ENCODE measurements around the gene PAPLN.

PAPLN gene

GRCh38 chr14:73237786-73238423 lies 599 bp downstream of the PAPLN start:
- Mint-ChIP-seq H3K4me3 (no peak overlapping the region), H3K9me3 (no peaks in the 10 kb centered on the region), H3K4me1 (peaks cover 22% of the 10 kb centered on the region), H3K27me3 (peaks cover 76% of the 10 kb centered on the region), H3K36me3 (ENCODE audit: low read depth) (no peaks in the 10 kb centered on the region), H3K27ac (no peak overlapping the region)
- DNase-seq, result no peak
- ATAC-seq, result no peak

GRCh38 chr14:73238424-73238852 lies 1.1 kb downstream of the PAPLN start:
- Mint-ChIP-seq H3K4me3 (no peak overlapping the region), H3K9me3 (no peaks in the 10 kb centered on the region)
- DNase-seq, result no peak

GRCh38 chr14:73238941-73239340 lies 1.6 kb downstream of the PAPLN start:
- no peak overlapping the region for H3K27ac Mint-ChIP-seq
- peaks cover 24% of the 10 kb centered on the region for H3K4me1 Mint-ChIP-seq
- no peaks in the 10 kb centered on the region for H3K9me3 Mint-ChIP-seq
- ATAC-seq (no peak), DNase-seq (no peak)
- peaks cover 78% of the 10 kb centered on the region for H3K27me3 Mint-ChIP-seq
- H3K36me3 Mint-ChIP-seq (ENCODE audit: low read depth), result no peaks in the 10 kb centered on the region
- no peak overlapping the region for H3K4me3 Mint-ChIP-seq

More at GRCh38 chr14:73238424-73238852, 1.1 kb downstream of the PAPLN start:
- ATAC-seq, result no peak
- peaks cover 78% of the 10 kb centered on the region for H3K27me3 Mint-ChIP-seq
- no peaks in the 10 kb centered on the region for H3K36me3 Mint-ChIP-seq (ENCODE audit: low read depth)
- H3K27ac Mint-ChIP-seq, result no peak overlapping the region
- peaks cover 22% of the 10 kb centered on the region for H3K4me1 Mint-ChIP-seq

- DNase-seq (no peak), ATAC-seq (no peak)
- no peaks in the 10 kb centered on the region for H3K9me3 Mint-ChIP-seq
- no peaks in the 10 kb centered on the region for H3K36me3 Mint-ChIP-seq (ENCODE audit: low read depth)
- peaks cover 24% of the 10 kb centered on the region for H3K4me1 Mint-ChIP-seq
- H3K27ac Mint-ChIP-seq, result no peak overlapping the region
- no peak overlapping the region for H3K4me3 Mint-ChIP-seq
- peaks cover 78% of the 10 kb centered on the region for H3K27me3 Mint-ChIP-seq
Measured at GRCh38 chr14:73239393-73240241, 2.3 kb downstream of the PAPLN start.

GRCh38 chr14:73240816-73241480 lies 3.6 kb downstream of the PAPLN start:
- DNase-seq (no peak), ATAC-seq (no peak)
- no peak overlapping the region for H3K4me3 Mint-ChIP-seq
- H3K27me3 Mint-ChIP-seq, result peaks cover 73% of the 10 kb centered on the region
- no peaks in the 10 kb centered on the region for H3K9me3 Mint-ChIP-seq
- H3K36me3 Mint-ChIP-seq (ENCODE audit: low read depth), result no peaks in the 10 kb centered on the region
- H3K4me1 Mint-ChIP-seq, result peaks cover 24% of the 10 kb centered on the region
- no peak overlapping the region for H3K27ac Mint-ChIP-seq

- H3K27ac Mint-ChIP-seq, result no peak overlapping the region
- ATAC-seq (no peak), DNase-seq (no peak)
- peaks cover 24% of the 10 kb centered on the region for H3K4me1 Mint-ChIP-seq
- H3K9me3 Mint-ChIP-seq, result no peaks in the 10 kb centered on the region
- no peak overlapping the region for H3K4me3 Mint-ChIP-seq
- peaks cover 69% of the 10 kb centered on the region for H3K27me3 Mint-ChIP-seq
- H3K36me3 Mint-ChIP-seq (ENCODE audit: low read depth), result no peaks in the 10 kb centered on the region
Measured at GRCh38 chr14:73241481-73242165, 4.3 kb downstream of the PAPLN start.

- ATAC-seq, result no peak
- Mint-ChIP-seq H3K36me3 (ENCODE audit: low read depth) (no peaks in the 10 kb centered on the region), H3K27me3 (peaks cover 69% of the 10 kb centered on the region), H3K4me1 (peaks cover 26% of the 10 kb centered on the region), H3K9me3 (no peaks in the 10 kb centered on the region), H3K27ac (no peak overlapping the region), H3K4me3 (no peak overlapping the region)
- no peak for DNase-seq
Measured at GRCh38 chr14:73242357-73242901, 5.1 kb downstream of the PAPLN start.

- Mint-ChIP-seq H3K27ac (no peak overlapping the region), H3K4me3 (no peak overlapping the region), H3K27me3 (peaks cover 72% of the 10 kb centered on the region), H3K9me3 (no peaks in the 10 kb centered on the region), H3K4me1 (peaks cover 28% of the 10 kb centered on the region), H3K36me3 (ENCODE audit: low read depth) (no peaks in the 10 kb centered on the region)
- DNase-seq, result no peak
- ATAC-seq, result no peak
Measured at GRCh38 chr14:73243341-73243740, 6.0 kb downstream of the PAPLN start.

GRCh38 chr14:73243748-73244147 lies 6.4 kb downstream of the PAPLN start:
- no peak overlapping the region for H3K27ac Mint-ChIP-seq

GRCh38 chr14:73244541-73245290 lies 7.4 kb downstream of the PAPLN start:
- ATAC-seq (no peak), DNase-seq (no peak)
- Mint-ChIP-seq H3K27ac (no peak overlapping the region), H3K27me3 (peaks cover 60% of the 10 kb centered on the region), H3K4me1 (peaks cover 22% of the 10 kb centered on the region), H3K4me3 (peak overlapping the region; percentile 49), H3K9me3 (no peaks in the 10 kb centered on the region), H3K36me3 (ENCODE audit: low read depth) (no peaks in the 10 kb centered on the region)

More at GRCh38 chr14:73243748-73244147, 6.4 kb downstream of the PAPLN start:
- Mint-ChIP-seq H3K4me1 (peaks cover 25% of the 10 kb centered on the region), H3K4me3 (no peak overlapping the region), H3K27me3 (peaks cover 68% of the 10 kb centered on the region), H3K9me3 (no peaks in the 10 kb centered on the region), H3K36me3 (ENCODE audit: low read depth) (no peaks in the 10 kb centered on the region)
- DNase-seq (no peak), ATAC-seq (no peak)

- H3K27me3 Mint-ChIP-seq, result peaks cover 54% of the 10 kb centered on the region
- H3K27ac Mint-ChIP-seq, result no peak overlapping the region
- H3K36me3 Mint-ChIP-seq (ENCODE audit: low read depth), result no peaks in the 10 kb centered on the region
- H3K4me3 Mint-ChIP-seq, result peak overlapping the region; percentile 49
- DNase-seq (peak; percentile 64), ATAC-seq (peak; percentile 80)
- no peaks in the 10 kb centered on the region for H3K9me3 Mint-ChIP-seq
- peaks cover 22% of the 10 kb centered on the region for H3K4me1 Mint-ChIP-seq
Measured at GRCh38 chr14:73245480-73246325, 8.4 kb downstream of the PAPLN start.

GRCh38 chr14:73246387-73247150 lies 9.3 kb downstream of the PAPLN start:
- peak overlapping the region; percentile 73 for H3K4me3 Mint-ChIP-seq
- no peaks in the 10 kb centered on the region for H3K36me3 Mint-ChIP-seq (ENCODE audit: low read depth)
- no peak for DNase-seq
- peaks cover 45% of the 10 kb centered on the region for H3K27me3 Mint-ChIP-seq
- peaks cover 21% of the 10 kb centered on the region for H3K4me1 Mint-ChIP-seq
- no peak overlapping the region for H3K27ac Mint-ChIP-seq
- no peaks in the 10 kb centered on the region for H3K9me3 Mint-ChIP-seq
- no peak for ATAC-seq
